Muscle layer of colon (tissue), 2 donors: ENCODE measurements around the gene MACF1.

Source experiments
- H3K27ac ChIP-seq: one replicate; pipeline ENCODE4 v1.7.0; 2013; ENCODE audit warnings: low read depth, mild to moderate bottlenecking, low read length, moderate library complexity
- H3K27me3 ChIP-seq, 2 donors: one replicate each; pipeline ENCODE4 v1.7.0; 2013; ENCODE audit warnings: low read length in 2 of 2, mild to moderate bottlenecking in 2 of 2; ENCODE audit not compliant: insufficient read depth in 2 of 2, control insufficient read depth in 1 of 2
- H3K36me3 ChIP-seq: one replicate; pipeline ENCODE4 v1.7.0; 2013; ENCODE audit warnings: mild to moderate bottlenecking, low read length; ENCODE audit not compliant: insufficient read depth
- H3K4me1 ChIP-seq: one replicate; pipeline ENCODE4 v1.7.0; 2013; ENCODE audit warnings: mild to moderate bottlenecking, low read length; ENCODE audit not compliant: insufficient read depth
- H3K4me3 ChIP-seq, 2 donors: one replicate each; pipeline ENCODE4 v1.7.0; 2013; ENCODE audit warnings: low read length in 2 of 2, low read depth in 1 of 2, mild to moderate bottlenecking in 1 of 2, moderate library complexity in 1 of 2
- H3K9ac ChIP-seq: one replicate; pipeline ENCODE4 v1.7.0; 2013; ENCODE audit warnings: low read length
- H3K9me3 ChIP-seq: one replicate; pipeline ENCODE4 v1.7.0; 2013; ENCODE audit warnings: mild to moderate bottlenecking, low read length
- donor health status: abdominal sarcoma.
- donor health status: Adenocarcinoma of cecum.

The MACF1 gene

GRCh38 chr1:39292401-39292800 lies 87.9 kb downstream of the MACF1 start:
- H3K9me3 ChIP-seq = no peaks in the 10 kb centered on the region
- peaks cover 22% of the 10 kb centered on the region for H3K4me1 ChIP-seq
- no peaks in the 10 kb centered on the region for H3K27me3 ChIP-seq
- H3K4me3 ChIP-seq = no peak overlapping the region
- H3K9ac ChIP-seq = no peak overlapping the region
- peaks cover 63% of the 10 kb centered on the region for H3K36me3 ChIP-seq
- no peak overlapping the region for H3K27ac ChIP-seq

- Histone ChIP-seq H3K27ac (no peak overlapping the region), H3K36me3 (peaks cover 65% of the 10 kb centered on the region), H3K4me3 (no peak overlapping the region), H3K27me3 (no peaks in the 10 kb centered on the region), H3K9ac (no peak overlapping the region), H3K9me3 (no peaks in the 10 kb centered on the region), H3K4me1 (peaks cover 27% of the 10 kb centered on the region)
These were observed 89.0 kb downstream of the MACF1 start for GRCh38 chr1:39293375-39294070.

GRCh38 chr1:39294531-39294930 lies 90.0 kb downstream of the MACF1 start:
- peak overlapping the region; percentile 15 for H3K27ac ChIP-seq
- peaks cover 66% of the 10 kb centered on the region for H3K36me3 ChIP-seq
- no peak overlapping the region for H3K9ac ChIP-seq
- H3K4me1 ChIP-seq = peaks cover 27% of the 10 kb centered on the region
- H3K27me3 ChIP-seq = no peaks in the 10 kb centered on the region
- no peak overlapping the region for H3K4me3 ChIP-seq
- H3K9me3 ChIP-seq = no peaks in the 10 kb centered on the region

GRCh38 chr1:39295901-39296300 lies 91.4 kb downstream of the MACF1 start:
- Histone ChIP-seq H3K36me3 (peaks cover 78% of the 10 kb centered on the region), H3K27ac (peak overlapping the region; percentile 4), H3K9ac (no peak overlapping the region), H3K9me3 (no peaks in the 10 kb centered on the region), H3K4me1 (peaks cover 27% of the 10 kb centered on the region), H3K4me3 (no peak overlapping the region), H3K27me3 (no peaks in the 10 kb centered on the region)

- no peak overlapping the region for H3K27ac ChIP-seq
- peaks cover 27% of the 10 kb centered on the region for H3K4me1 ChIP-seq
- peaks cover 71% of the 10 kb centered on the region for H3K36me3 ChIP-seq
These were observed 93.1 kb downstream of the MACF1 start for GRCh38 chr1:39297551-39297950.

GRCh38 chr1:39301606-39302005 lies 97.1 kb downstream of the MACF1 start:
- Histone ChIP-seq H3K27ac (no peak overlapping the region), H3K9ac (no peak overlapping the region), H3K4me3 (no peak overlapping the region), H3K9me3 (no peaks in the 10 kb centered on the region), H3K4me1 (peaks cover 9% of the 10 kb centered on the region), H3K36me3 (peaks cover 47% of the 10 kb centered on the region), H3K27me3 (no peaks in the 10 kb centered on the region)

More at GRCh38 chr1:39297551-39297950, 93.1 kb downstream of the MACF1 start:
- Histone ChIP-seq H3K9ac (no peak overlapping the region), H3K4me3 (no peak overlapping the region), H3K27me3 (no peaks in the 10 kb centered on the region), H3K9me3 (no peaks in the 10 kb centered on the region)

- H3K4me1 ChIP-seq = no peaks in the 10 kb centered on the region
- H3K9me3 ChIP-seq = no peaks in the 10 kb centered on the region
- no peak overlapping the region for H3K9ac ChIP-seq
- no peak overlapping the region for H3K4me3 ChIP-seq
- H3K36me3 ChIP-seq = peaks cover 43% of the 10 kb centered on the region
- no peaks in the 10 kb centered on the region for H3K27me3 ChIP-seq
- no peak overlapping the region for H3K27ac ChIP-seq
These were observed 101.1 kb downstream of the MACF1 start for GRCh38 chr1:39305555-39305954.

- no peaks in the 10 kb centered on the region for H3K4me1 ChIP-seq
- peaks cover 53% of the 10 kb centered on the region for H3K36me3 ChIP-seq
- H3K27me3 ChIP-seq = no peaks in the 10 kb centered on the region
- no peak overlapping the region for H3K9ac ChIP-seq
- H3K4me3 ChIP-seq = no peak overlapping the region
- no peaks in the 10 kb centered on the region for H3K9me3 ChIP-seq
- H3K27ac ChIP-seq = no peak overlapping the region
These were observed 105.5 kb downstream of the MACF1 start for GRCh38 chr1:39310015-39310414.

GRCh38 chr1:39310691-39311090 lies 106.2 kb downstream of the MACF1 start:
- Histone ChIP-seq H3K36me3 (peaks cover 52% of the 10 kb centered on the region), H3K27ac (no peak overlapping the region), H3K27me3 (no peaks in the 10 kb centered on the region), H3K9ac (no peak overlapping the region), H3K4me3 (no peak overlapping the region), H3K4me1 (no peaks in the 10 kb centered on the region), H3K9me3 (no peaks in the 10 kb centered on the region)

GRCh38 chr1:39317111-39317510 lies 112.6 kb downstream of the MACF1 start:
- Histone ChIP-seq H3K4me3 (no peak overlapping the region), H3K27ac (no peak overlapping the region), H3K9me3 (no peaks in the 10 kb centered on the region), H3K27me3 (no peaks in the 10 kb centered on the region), H3K36me3 (peaks cover 76% of the 10 kb centered on the region), H3K4me1 (no peaks in the 10 kb centered on the region), H3K9ac (no peak overlapping the region)

GRCh38 chr1:39317910-39318633 lies 113.6 kb downstream of the MACF1 start:
- no peaks in the 10 kb centered on the region for H3K9me3 ChIP-seq
- H3K4me1 ChIP-seq = no peaks in the 10 kb centered on the region
- H3K4me3 ChIP-seq = no peak overlapping the region
- no peak overlapping the region for H3K27ac ChIP-seq
- H3K36me3 ChIP-seq = peaks cover 77% of the 10 kb centered on the region
- no peaks in the 10 kb centered on the region for H3K27me3 ChIP-seq
- no peak overlapping the region for H3K9ac ChIP-seq

GRCh38 chr1:39321979-39322378 lies 117.5 kb downstream of the MACF1 start:
- peak overlapping the region; percentile 3 for H3K27ac ChIP-seq
- H3K4me3 ChIP-seq = no peak overlapping the region
- no peaks in the 10 kb centered on the region for H3K4me1 ChIP-seq
- no peak overlapping the region for H3K9ac ChIP-seq
- peaks cover 92% of the 10 kb centered on the region for H3K36me3 ChIP-seq
- no peaks in the 10 kb centered on the region for H3K9me3 ChIP-seq
- H3K27me3 ChIP-seq = no peaks in the 10 kb centered on the region
